ENCODE data around the gene GRB10.

GRCh38 chr7:50799873-50800272 is 17.2 kb upstream of the GRB10 start:
- TF ChIP-seq CTCF (IDR thresholded peaks at IDR 0.05) (no peak), POLR2A (IDR thresholded peaks at IDR 0.05) (no peak)

Measured in testis (tissue), 2 donors.